SH-SY5Y (cell line): ENCODE measurements around the gene CYP4F2.

Experiments
- GATA2 ChIP-seq: IDR thresholded peaks from 2 replicates; pipeline ENCODE4 v1.6.1; 2011; ENCODE audit warnings: mild to moderate bottlenecking, low read depth, low read length
- GATA3 ChIP-seq: IDR thresholded peaks from 2 replicates; pipeline ENCODE4 v1.6.1; 2011; ENCODE audit warnings: low read depth, mild to moderate bottlenecking, low read length, moderate library complexity

- TF ChIP-seq GATA3 (no peak), GATA2 (no peak)
Measured at GRCh38 chr19:15829306-15829698, 68.6 kb downstream of the CYP4F2 start.
